NCI-H1694 (cell line): ENCODE results near the gene WNT5B.
"Not testable (repeated sequence)": the region's sequence is repeated elsewhere in the genome, so short reads cannot be mapped to it uniquely, and the experiment has no call there.

Experiments used
- DNase-seq: peaks from one replicate; lab custom pipeline; 2025; lab: John Stamatoyannopoulos, UW

Gene WNT5B

DNA sequence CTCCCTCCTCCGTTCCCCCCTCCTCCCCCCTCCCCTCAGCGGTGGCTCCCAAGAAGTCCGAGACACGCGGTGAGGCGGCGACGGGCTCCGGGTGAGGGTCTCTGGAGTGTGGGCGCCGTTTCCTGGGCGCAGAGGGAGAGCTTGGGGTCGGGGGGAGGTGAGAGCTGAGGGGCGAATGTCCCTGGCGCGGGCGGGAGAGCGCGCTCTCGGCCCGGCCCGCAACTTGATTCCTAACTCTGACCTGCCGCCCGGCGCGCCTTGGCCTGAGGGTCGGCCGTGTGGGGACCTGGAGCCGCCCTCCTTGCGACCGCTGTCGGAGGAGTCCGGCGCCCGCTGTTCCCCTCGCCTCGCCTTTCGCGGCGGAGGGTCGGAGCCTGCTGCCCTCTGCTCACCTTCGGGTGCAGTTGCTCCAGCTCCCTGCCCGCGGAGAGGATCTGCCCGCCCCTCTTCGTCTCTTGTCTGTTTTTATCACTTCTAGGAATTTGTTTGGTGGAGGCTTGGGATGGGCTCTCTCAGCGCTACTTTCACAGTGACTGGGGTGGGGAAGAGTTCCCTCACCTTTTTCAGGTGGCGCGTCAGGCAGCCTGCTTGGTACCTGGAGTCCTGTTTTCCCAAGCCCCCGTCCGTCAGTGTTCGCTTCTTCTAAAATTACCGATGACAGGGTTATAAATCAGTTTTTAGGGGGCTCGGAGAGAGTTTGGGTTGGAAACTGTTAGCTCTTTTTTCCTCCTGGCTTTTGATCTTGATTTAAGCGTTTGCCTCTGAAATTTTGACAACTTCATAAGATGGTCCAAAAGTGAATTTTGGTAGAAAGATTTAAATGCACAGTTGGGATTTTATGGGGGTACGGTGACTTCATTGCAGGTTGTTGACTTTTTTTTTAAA lies 62.3 kb downstream of the WNT5B start:
- no peak for DNase-seq

DNA sequence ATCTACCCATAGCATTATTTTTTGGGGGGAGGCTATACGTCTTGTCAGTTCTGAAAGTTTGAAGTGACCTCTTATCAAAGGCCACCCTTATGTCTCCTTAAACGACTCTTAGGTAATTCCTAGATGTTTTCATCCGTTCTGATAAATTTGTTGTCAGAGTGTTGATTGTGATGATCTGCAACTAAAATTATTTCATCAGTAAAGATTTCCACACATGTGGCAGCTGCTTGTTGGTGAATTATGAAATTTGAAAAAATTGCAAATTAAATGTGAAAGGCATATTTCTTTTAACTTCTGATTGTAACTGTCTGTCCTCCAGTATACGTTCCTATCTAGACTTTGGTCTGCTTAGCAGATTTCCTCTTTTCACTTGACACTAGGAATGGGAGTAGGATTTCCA lies 63.2 kb downstream of the WNT5B start:
- DNase-seq = no peak

DNA sequence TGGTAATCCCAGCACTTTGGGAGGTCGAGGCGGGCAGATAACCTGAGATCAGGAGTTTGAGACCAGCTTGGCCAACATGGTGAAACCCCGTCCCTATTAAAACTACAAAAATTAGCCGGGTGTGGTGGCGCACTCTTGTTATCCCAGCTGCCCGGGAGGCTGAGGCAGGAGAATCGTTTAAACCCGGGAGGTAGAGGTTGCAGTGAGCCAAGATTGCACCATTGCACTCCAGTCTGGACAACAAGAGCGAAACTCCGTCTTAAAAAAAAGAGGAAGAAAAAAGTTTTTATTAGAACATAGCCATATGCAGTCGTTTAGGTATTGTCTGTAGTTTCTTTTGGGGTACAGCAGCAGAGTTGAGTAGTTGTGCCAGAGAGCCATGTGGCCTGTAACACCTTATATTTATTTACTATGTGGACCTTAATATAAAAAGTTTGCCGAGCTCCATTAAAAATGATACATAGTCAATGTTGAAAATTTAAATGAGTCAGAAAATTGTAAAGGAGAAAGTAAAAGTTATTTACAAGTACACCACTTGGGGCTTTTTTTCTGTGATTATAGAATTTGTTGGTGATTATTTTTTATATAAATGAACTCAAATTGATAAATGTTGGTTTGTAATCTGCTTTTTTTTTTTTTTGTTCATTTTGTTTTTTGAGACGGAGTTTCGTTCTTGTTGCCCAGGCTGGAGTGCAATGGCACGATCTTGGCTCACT lies 64.0 kb downstream of the WNT5B start:
- no peak for DNase-seq

DNA sequence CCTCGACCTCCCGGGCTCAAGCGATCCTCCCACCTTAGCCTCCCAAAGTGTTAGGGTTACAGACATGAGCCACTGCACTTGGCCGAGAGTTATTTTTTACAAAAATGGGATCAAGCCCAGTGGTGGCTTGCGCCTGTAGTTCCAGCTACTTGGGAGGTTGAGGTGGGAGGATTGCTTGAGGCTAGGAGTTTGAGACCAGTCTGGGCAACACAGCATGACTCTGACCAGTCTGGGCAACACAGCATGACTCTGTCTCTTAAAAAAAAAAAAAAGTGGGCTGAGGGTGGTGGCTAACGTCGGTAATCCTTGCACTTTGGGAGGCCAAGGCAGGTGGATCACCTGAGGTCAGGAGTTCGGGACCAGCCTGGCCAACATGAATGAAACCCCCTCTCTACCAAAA lies 66.1 kb downstream of the WNT5B start:
- DNase-seq = not testable (repeated sequence)

DNA sequence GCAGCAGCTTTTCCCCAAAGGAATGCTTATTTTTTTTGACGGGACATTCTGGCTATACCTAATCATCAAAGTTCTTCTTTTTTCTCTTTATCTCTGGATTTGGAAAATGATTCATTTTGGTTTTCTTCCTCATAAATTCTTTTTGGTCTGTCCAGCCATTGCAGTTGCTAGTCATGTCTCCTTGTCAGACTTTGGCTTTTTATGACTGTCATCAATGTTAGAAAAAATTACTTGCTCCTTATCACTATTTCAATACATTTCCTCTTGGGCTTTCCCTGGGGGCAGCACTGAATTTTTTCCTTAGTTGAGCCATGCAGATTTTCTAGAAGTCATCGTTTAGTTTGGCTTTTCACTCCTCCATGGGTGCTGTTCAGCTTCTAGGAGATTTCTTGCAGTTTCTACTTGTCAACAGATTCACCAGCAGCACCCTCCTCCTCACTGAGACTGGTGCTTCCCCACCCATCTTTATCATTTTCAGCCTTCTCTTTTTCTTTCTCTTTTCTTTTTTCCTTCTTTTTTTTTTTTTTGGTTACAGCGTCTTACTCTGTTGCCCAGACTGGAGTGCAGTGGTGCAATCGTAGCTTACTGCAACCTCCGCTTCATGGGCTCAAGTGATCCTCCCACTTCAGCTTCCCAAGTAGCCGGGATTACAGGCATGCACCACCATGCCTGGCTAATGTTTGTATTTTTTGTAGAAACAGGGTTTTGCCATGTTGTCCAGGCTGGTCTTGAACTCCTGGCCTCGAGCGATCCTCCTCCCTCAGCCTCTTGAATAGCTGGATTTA lies 67.0 kb downstream of the WNT5B start:
- no peak for DNase-seq

DNA sequence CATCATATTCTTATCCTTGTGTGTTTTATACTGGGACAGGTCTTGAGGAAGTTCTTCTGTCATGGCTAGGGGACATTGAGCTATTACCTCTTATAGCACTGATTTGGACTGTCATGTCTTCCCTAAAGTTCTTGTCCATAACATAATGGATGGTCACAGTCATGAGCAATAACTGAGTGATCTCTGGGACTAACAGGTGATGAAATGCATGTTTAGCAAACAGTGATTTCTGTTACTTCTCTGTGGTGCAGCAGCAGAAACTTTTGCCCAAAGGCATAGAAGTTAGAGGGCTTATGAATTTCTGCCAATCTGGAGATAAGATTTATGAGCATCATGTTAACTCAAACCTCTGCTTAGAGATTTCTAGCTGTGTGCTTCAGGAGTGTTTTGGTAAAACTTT lies 67.8 kb downstream of the WNT5B start:
- DNase-seq = no peak
